ENCODE results near the gene GNB1L. TPM values are rescaled to one million over a fixed set of nuclear protein-coding genes. Genes with fewer than 3 reads are reported as not detected.

The GNB1L gene
- total RNA-seq, 1 experiment from 2014 or later = 12.2 TPM

GRCh38 chr22:19809741-19810140 is 44.9 kb downstream of the GNB1L start:
- intact Hi-C loops (cut with micrococcal nuclease; ENCODE audit: unreplicated experiment) = no loop called here

GRCh38 chr22:19808873-19809478 is 45.7 kb downstream of the GNB1L start:
- H3K4me3 ChIP-seq (ENCODE audit: low read depth in 2 of 2, low read length in 2 of 2) = no peak overlapping the region
- no peaks in the 10 kb centered on the region for H3K9me3 ChIP-seq (ENCODE audit: control insufficient read depth, insufficient read depth, low read depth, low read length)
- intact Hi-C loops (cut with micrococcal nuclease; ENCODE audit: unreplicated experiment) (no loop called here), in situ Hi-C loops (cut with HindIII; ENCODE audit: low pct_unique_long_range_greater_than_20kb, low sequenced_read_pairs) (no loop called here)
- DNase-seq (ENCODE audit: low read depth, low spot score) (no peak), ATAC-seq (no peak)
- H3K36me3 ChIP-seq (ENCODE audit: control insufficient read depth, insufficient read depth, low read length) = no peaks in the 10 kb centered on the region
- H3K4me1 ChIP-seq (ENCODE audit: control insufficient read depth, insufficient read depth, low read length) = peaks cover 10% of the 10 kb centered on the region
- ChIA-PET CTCF (no interaction called here), POLR2A (no interaction called here)
- H3K27ac ChIP-seq (ENCODE audit: low read length) = no peak overlapping the region
- TF ChIP-seq CTCF (IDR thresholded peaks at IDR 0.05) (no peak), REST (IDR thresholded peaks at IDR 0.05; ENCODE audit: insufficient read depth in 1 of 2, low read depth in 2 of 2, low read length in 1 of 2) (no peak), TCF7L2 (IDR thresholded peaks at IDR 0.05; ENCODE audit: low read depth, low read length) (no peak), SIN3A (IDR thresholded peaks at IDR 0.05; ENCODE audit: borderline replicate concordance, insufficient read depth, low read depth, low read length) (no peak), POLR2AphosphoS5 (IDR thresholded peaks at IDR 0.05; ENCODE audit: low read depth, low read length) (no peak)
- no TSS peak for BruUV-seq (replicated peaks)
- H3K27me3 ChIP-seq (ENCODE audit: control insufficient read depth, insufficient read depth, low read length) = no peaks in the 10 kb centered on the region

More at GRCh38 chr22:19809741-19810140, 44.9 kb downstream of the GNB1L start:
- Histone ChIP-seq H3K27me3 (ENCODE audit: control insufficient read depth, insufficient read depth, low read length) (no peaks in the 10 kb centered on the region), H3K27ac (ENCODE audit: low read length) (no peak overlapping the region), H3K4me1 (ENCODE audit: control insufficient read depth, insufficient read depth, low read length) (peaks cover 10% of the 10 kb centered on the region), H3K36me3 (ENCODE audit: control insufficient read depth, insufficient read depth, low read length) (no peaks in the 10 kb centered on the region), H3K4me3 (ENCODE audit: low read depth in 2 of 2, low read length in 2 of 2) (no peak overlapping the region), H3K9me3 (ENCODE audit: control insufficient read depth, insufficient read depth, low read depth, low read length) (no peaks in the 10 kb centered on the region)
- ATAC-seq (no peak), DNase-seq (ENCODE audit: low read depth, low spot score) (no peak)
- no peak for TF ChIP-seq CTCF (IDR thresholded peaks at IDR 0.05)
- TF ChIP-seq SIN3A (IDR thresholded peaks at IDR 0.05; ENCODE audit: borderline replicate concordance, insufficient read depth, low read depth, low read length) = no peak
- TF ChIP-seq TCF7L2 (IDR thresholded peaks at IDR 0.05; ENCODE audit: low read depth, low read length) = no peak
- TF ChIP-seq REST (IDR thresholded peaks at IDR 0.05; ENCODE audit: insufficient read depth in 1 of 2, low read depth in 2 of 2, low read length in 1 of 2) = no peak
- TF ChIP-seq POLR2AphosphoS5 (IDR thresholded peaks at IDR 0.05; ENCODE audit: low read depth, low read length) = no peak
- ChIA-PET CTCF (no interaction called here), POLR2A (no interaction called here)
- BruUV-seq (replicated peaks) = no TSS peak
- in situ Hi-C loops (cut with HindIII; ENCODE audit: low pct_unique_long_range_greater_than_20kb, low sequenced_read_pairs) = no loop called here

Measured in Panc1 (cell line).